ENCODE measurements around the gene CR1L.
A peak's percentile ranks its signal among the peaks of the same experiment; 100 is the strongest.
"Not testable (repeated sequence)": the region's sequence is repeated elsewhere in the genome, so short reads cannot be mapped to it uniquely, and the experiment has no call there.

The CR1L gene

DNA sequence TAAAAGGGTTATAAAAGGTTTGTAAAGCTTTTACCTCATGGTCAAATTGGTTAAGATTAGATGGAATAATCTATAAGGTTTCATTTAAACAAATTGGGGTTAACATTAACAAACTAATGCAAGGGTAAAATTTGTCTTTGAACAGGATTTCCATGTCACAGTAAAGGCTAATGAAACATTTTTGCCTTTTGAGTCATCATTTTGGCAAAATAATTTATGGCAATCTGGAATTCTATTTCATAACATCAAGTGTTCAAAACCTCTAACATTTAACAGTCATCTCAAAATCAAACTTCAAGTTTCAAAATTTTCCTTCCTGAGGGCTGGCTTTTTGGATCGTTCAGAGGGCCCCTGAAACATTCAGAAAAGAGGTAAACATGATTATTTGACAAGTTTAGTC, 100.4 kb downstream of the CR1L start:
- no peak for DNase-seq (ENCODE audit: low read depth in 3 of 3)

DNA sequence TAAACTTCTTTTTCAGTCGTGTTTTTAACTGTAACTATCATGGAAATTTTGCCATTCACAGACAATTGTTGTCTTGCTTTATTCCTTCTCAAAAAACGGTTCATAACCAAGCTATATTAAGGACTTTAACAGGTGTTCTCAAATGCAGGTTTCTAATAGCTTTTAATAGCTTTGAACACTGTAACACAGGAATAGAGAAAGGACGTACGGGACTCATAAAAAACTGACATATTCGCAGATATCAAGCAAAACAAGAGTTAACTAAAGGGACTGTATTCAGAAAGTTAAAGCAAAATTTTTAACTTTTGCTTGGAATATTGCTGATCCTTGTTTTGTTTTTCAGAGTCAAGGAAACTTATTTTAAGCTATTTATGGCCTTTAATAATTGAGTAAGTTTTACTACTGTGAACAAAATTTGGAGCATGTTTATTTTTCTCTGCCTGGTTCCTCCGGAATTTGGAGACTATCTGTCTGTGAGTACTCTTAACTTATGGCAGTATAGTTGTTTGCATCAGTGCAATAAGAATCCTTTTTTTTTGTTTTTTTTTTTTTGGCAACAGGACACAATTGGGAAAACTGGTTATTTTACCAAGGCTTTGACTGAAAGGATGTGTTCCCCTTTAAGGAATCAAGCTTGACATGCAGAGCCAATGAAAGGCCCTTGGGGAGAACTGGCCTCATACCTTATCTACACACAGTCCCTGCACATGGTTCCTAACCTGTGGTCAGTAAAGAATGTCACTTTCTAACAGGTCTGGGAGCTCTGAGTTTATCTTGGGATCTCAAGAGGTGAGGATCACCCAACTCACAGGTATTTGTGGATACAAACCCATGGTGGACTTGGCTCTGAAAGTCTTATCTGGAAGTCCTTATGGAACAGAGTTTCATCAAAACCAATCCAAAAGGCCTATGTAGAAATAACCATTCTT, 101.2 kb downstream of the CR1L start:
- no peak for DNase-seq (ENCODE audit: low read depth in 3 of 3)

DNA sequence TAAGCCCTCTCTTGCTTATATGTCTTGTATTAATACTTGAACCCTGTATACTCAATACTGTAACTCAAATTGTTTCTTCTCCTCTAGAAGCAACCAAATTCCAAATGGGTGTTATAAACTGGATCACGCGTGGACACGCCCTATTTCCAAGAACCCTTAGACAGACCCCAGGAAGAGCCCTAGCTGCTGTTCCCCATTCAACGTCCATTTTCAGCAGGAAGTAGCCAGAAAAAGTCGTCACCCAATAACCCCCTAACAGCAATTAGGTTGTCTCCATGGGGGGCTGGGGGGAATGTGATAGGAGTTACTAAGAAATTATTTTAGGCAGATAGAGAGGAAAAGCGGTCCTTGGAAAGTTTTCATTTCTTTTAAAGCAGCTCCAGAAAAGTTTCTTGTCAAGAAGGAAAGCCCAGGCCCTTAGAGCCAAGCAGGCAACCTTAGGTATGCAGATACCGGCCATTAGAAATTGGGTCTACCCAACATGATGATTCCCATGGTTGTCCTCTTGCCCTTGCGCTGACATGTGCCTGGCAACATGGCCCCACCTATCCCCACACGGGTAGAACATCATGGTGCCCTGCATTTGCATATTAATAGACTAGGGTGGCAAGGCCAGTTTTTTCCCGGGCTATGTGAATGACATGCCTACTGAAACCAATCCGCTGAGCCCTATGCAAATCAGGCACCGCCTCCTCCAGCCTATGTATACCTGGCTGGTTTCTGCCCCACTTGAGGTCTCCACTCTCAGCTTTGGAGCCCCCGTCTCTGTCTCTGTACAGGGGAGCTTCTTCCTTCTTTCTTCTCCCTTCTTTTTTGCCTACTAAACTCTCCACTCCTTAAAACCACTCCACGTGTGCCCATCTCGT, 102.9 kb downstream of the CR1L start:
- DNase-seq (ENCODE audit: low read depth in 3 of 3), result no peak

DNA sequence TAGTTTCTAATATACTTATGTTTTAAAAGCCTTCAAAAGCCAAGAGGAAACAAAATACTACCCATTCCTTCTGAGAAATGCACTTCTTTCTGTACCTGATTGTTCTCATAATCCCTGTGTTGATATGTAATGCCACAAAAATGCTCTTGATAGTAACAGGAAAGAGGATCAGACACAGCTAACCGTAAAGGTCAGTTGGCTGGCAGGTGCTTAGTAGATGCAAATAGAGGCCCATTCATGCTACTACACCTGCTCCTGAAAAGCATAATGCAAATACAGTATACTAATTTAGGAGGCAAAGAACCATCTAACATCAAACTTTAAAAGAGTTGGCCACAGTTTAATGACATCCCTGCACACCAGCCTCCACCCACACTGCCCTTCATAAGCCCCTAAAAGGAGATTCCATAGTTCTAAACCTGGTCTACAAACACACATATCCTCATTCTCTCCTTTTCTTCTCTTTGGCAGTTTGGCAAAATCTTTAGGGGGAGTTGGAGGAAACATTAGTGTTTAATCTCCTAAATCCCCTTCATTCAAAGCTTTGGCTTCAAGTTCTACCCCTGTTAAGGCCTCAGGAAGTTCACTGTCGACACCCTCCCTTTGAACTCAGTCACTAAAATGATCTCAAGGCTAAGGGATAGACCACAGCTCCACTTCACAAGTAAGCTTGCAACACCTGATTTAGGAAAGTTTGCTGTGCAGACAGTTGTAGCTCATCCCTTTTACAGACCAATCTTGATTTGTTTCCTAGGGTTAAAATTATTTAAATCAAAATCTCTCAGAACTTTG, 104.0 kb downstream of the CR1L start:
- no peak for DNase-seq (ENCODE audit: low read depth in 3 of 3)

DNA sequence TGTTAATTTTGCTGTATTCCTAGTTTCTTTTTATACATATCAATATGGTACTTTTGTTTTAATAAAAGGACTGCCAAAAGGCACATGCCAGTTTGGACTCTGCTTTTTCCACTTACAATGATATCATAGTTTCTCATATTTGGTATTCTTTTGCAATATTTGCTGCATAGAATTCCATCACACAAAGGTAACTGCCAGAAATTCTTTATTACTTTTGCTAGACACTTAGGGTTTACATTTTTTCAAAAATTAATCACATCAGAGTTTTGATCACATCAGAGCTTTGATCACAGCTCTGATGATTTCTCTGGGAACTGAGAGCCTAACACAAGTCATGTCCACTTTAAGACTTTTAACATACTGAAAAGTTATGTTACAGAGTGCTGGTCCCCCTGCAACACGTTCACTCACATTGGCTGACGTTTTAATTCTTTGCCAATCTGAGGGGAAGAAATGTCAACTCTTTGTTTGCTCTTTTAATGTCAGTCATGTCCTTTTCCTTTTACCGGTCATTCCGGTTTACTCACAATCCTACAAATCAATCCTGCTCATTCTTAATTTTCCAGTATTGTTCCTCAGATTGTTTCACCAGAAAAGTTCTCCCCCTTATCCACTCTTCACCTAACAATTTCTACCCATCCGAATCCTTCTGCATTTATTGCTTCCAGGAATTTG, 105.8 kb downstream of the CR1L start:
- DNase-seq (ENCODE audit: low read depth in 3 of 3), result no peak

DNA sequence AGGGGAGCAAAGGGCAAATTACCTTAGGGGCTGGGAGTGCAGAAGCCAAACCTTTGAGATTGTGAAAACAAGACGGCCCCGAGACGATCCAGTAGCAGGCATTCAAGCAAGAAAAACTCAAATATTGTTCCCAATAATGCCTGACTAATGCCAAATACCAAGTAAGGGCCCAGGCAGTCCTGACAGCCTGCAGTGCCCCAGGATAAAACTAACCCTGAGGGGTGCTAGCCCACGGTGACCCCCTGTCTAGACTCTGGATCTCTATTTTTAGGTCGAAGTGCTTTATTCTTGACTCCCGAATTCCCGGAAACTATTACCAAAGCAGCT, 106.5 kb downstream of the CR1L start:
- DNase-seq (ENCODE audit: low read depth in 3 of 3), result not testable (repeated sequence)

DNA sequence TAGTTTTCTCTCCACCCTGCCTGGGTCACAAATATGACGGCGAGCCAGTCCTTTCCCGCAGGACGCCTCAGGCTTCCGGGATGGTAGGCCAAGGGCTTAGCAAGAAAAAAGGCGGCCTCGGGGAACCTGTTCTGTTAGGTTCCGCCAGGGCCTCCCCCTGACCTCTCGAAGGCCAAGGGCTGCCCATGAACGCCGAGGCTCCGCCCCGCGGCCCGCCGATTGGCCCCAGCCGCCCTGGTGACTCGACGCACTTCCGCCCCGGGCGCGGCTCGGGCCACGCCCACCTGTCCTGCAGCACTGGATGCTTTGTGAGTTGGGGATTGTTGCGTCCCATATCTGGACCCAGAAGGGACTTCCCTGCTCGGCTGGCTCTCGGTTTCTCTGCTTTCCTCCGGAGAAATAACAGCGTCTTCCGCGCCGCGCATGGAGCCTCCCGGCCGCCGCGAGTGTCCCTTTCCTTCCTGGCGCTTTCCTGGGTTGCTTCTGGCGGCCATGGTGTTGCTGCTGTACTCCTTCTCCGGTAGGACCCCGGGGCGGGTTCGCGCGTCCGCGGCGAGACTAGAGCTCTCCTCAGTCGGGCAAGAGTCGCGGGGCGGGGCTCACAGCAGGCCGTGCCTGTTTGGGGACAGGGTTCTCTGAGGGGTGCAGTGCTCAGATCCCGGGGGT, 107.0 kb downstream of the CR1L start, which contains the start of gene CD46:
Gene CD46 (plus strand): TSS at position 265 of the 666 bp plus-strand sequence. CDS start 159 bp downstream, at position 424.
- DNase-seq (ENCODE audit: low read depth in 3 of 3), result peak; percentile 83 to 95 (median 88)

DNA sequence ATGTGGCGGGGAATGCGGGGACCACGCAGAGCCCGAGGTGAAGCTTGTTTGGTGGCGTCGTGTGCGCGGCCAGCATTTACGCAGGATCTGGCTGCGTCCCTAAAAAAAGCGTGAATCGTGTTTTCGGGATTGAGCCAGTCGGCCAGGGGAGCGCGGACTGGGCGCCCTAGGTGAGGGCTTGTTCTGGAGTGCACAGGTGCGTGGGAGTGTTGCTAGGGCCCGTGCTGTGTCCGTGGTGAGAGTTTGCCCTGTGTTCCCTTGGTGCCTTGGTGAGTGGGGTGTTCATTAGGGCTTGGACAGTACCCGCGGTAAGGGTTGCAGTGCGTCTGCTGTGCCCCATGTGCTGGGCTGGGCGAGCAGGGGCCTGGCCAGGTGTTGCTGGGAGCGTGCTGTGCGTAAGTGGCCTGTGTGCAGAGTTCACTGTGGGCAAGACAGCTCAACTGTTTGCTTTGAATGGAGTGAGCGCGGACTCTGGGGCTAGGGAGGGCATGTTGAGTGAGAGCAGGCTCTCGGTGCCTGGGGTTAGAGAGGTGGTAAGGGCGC, 107.6 kb downstream of the CR1L start:
- peak in 2 of 3 experiments; percentile 1 to 41 for DNase-seq (ENCODE audit: low read depth in 3 of 3)

DNA sequence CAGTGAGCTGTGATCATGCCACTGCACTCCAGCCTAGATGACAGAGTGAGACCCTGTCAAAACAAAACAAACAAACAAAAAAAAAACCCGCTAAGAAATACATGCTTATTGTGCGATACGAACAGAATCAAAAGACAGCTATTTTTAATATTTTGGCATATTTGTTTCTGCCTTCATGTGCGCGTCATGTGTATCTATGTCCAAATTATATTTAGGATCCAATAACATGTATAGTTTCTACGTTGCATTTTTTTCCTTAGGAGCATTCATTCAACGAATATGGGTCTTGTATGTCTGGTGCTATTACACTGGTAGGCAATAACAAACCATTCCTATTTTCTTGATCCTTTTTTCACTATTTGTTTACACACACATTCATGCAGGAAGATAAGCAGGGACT, 108.7 kb downstream of the CR1L start:
- DNase-seq (ENCODE audit: low read depth in 3 of 3), result no peak

DNA sequence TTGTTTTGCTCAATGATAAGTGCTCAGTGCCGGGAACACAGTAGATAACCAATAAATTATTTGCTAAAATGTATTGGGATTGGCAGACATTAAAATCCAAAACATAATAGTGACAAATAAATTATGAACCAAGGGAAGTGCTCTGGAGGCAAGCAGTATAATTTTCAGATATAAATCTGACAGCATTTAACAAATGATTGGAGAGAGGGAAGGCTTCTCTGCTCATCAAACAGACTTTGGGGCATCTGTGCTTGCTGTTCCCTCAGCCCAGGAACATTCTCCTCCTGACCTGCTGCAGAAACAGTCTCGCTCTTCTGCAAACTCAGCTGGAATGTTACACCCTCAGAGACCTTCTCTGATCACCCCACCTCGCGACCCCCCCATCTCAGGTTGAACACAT, 109.1 kb downstream of the CR1L start:
- DNase-seq (ENCODE audit: low read depth in 3 of 3), result no peak

DNA sequence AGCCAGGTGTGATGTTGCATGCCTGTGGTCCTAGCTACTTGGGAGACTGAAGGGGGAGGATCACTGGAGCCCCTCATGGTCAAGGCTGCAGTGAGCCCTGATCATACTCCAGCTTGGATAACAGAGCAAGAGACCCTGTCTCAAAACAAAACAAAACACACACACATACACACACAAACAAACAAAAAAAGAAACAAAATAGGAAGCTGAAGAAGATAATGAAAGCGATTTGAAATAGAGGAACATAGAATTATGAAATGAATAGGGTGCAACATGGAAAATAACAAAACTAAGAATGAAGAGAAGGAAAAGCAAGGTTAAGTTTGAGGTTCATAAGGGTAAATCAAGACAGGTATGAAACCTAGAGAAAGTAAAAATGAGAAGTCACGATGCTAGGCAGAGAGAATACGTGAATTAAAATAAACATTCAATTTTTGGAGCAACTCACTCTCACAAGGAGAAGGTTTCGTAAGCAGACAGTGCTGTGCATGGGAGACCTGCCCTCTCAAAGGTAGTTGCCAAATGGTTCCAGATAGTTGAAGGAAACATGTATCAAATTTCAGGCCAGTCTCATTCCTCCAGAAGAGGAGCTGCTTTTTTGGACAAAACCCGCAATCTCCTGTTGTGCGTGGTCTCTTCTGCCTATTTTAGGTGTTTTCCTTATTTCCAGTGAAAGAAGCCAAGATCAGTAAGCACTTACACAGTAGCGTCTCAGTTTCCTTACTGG, 110.2 kb downstream of the CR1L start:
- DNase-seq (ENCODE audit: low read depth in 3 of 3), result no peak

DNA sequence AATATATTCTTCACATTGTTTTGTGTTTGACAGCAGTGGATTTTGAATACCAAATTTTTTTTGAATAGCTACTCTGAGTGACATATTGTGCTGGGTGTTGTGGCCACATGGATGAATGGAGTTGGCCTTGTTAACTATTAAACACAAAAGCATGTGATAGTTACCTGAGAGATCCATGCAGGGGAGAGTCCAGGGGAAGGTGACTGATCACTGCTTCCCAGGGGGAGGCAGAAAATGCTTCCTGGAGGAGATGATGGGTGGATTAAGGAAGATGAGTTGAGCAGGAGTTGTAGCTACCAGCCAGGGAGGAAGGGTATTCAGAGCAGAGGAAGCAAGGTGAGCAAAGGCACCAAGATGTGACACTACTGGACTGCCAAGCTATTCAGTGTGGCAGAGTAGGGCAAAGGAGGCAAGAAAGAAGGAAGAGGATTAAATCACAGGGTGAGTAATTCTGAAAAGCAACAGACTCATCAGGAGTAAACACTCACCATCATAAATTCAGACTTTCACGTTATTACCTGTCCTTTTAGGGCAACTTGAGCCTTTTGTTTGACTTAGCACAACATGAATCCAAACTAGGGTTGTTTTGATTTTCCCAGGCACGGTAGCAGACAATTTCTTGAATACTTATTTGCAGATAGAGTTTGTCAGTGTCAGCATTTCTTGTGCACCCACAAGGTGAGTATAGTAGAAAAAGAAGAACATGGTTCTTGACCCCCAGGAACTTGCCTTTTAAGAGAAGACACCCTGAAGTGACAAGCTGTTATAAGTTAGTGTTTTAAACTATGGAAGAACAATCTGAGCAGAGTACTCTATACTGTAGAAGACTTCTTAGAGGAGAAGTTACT, 111.1 kb downstream of the CR1L start:
- no peak for DNase-seq (ENCODE audit: low read depth in 3 of 3)

DNA sequence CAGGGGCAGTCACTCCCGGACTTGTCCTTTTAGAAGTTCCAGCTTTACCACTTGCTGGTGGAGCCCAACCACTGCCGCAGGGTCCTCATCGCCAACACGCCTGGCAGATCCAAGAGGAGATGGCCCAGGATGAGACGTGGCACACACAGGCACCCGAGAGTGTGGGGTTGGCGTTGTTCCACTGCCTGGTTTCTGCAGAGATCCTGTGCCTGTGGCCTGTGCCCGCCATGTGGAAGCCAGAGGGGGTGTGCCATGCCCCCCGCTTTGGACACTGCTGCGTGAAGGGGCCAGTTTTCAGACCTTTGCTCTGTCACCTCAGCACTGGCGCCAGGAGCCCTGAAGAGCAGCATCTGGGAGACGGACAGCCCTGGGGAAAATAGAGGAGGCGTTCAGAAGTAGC, 117.7 kb downstream of the CR1L start:
- DNase-seq (ENCODE audit: low read depth in 3 of 3), result no peak

DNA sequence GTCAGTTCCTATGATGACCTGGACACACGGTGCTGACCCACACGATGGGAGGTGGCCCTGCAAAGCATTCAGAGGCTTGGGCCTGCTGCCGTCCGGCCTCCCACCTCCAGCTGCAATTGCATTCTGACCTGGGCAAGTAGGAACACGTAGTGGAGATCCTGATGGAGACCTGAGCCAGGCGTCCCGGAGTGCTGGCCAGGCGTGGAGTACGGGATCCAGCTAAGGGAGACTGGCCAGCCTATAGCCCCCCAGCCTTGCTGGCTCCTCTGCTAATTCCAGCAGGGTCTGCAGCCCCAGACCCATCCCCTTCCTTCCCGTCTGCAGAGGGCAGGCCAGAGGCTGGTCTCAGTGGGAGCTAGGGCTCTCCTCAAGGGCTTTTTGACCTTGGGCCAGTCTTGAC, 118.2 kb downstream of the CR1L start:
- DNase-seq (ENCODE audit: low read depth in 3 of 3), result no peak

DNA sequence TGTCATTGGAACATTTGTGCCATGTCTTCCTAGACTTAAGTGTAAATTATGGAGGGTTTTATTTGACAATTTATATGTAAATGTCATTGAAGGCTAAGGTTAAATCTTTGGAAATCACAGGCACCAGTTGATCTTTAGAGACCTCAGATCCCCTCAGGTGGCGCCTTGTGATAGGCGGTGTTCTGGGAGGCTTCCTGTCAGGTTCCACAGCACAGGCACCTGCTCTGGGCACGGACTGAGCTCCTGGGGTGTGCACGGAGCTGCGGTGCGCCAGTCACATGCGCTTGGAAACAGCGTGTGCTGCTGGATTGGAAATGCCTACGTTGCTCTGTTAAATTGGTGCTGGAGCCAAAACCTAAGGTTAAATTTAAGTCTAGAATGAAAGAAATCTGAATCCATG, 119.0 kb downstream of the CR1L start:
- no peak for DNase-seq (ENCODE audit: low read depth in 3 of 3)

DNA sequence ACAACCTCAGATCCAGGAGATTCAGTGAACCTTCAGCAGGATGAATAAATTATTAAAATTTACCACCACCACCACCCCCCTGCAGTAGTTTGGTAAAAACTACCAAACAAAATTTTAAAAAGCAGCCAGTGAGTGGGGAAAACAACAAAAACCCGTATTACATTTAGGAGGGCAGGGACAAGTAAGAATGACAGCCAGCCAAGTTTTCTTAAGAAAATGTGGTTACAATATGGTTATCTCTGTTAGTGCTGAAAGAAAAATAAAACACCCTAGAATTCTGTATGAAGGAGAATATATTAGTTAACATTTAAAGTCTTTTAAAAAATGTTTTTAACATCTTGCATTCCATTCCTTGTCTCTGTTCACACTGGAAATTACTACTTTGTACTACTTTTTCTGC, 121.6 kb downstream of the CR1L start:
- DNase-seq (ENCODE audit: low read depth in 3 of 3), result no peak

DNA sequence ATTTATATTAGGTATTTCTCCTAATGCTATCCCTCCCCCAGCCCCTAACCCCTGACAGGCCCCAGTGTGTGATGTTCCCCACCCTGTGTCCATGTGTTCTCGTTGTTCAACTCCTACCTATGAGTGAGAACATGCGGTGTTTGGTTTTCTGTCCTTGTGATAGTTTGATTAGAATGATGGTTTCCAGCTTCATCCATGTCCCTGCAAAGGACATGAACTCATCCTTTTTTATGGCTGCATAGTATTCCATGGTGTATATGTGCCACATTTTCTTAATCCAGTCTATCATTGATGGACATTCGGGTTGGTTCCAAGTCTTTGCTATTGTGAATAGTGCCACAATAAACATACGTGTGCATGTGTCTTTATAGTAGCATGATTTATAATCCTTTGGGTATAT, 125.6 kb downstream of the CR1L start:
- DNase-seq (ENCODE audit: low read depth in 3 of 3), result not testable (repeated sequence)

Data from stimulated activated CD4-positive, alpha-beta T cell treated with anti-CD3 and anti-CD28 coated beads, TNF-alpha, amount 100 ng/mL, for 24 hours (primary cell).